GM19035 (cell line): ENCODE data around the gene NKRF.

Experiments used
- ATAC-seq: cut with Tn5 transposase; IDR thresholded peaks from one replicate; pipeline ENCODE4 v1.9.1; 2021; ENCODE audit not compliant: unreplicated experiment

The NKRF gene

DNA sequence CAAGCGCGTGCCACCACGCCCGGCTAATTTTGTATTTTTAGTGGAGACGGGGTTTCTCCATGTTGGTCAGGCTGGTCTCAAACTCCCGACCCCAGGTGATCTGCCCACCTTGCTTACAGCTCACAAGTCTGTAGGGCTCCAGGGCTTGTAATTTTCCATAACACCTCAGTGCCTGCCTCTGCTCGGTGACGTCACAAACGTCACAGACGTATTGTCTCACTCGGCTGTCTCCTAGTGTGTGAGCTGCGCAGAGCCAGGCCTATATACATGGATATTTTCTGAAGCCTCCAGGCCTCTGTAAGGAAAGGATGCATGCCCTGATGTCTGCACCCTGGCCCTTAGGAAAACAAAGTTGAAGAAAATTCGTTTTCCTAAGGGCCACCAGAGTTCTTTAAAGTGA, 8.6 kb upstream of the NKRF start:
- ATAC-seq = no peak

DNA sequence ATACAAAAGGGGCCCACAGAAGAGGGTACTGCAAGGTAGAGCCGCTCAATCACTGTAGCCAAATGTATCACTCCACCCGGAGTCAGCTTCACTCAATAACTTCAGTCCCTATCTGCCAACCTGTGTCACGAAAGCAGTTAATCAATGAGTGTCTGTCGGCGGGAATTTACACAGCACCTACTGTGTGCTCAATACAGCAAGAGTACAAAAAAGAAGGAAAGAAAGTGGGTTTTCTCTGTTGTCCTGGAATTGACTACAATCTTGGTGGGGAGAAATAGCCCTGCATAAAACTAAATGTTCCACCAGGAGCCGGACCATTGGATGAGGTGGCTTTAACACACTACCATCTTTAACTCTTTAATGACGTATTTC, 780 bp upstream of the NKRF start:
- no peak for ATAC-seq

- ATAC-seq = peak; percentile 34
Observed at GRCh38 chrX:119605464-119606279, 552 bp downstream of the NKRF start.

DNA sequence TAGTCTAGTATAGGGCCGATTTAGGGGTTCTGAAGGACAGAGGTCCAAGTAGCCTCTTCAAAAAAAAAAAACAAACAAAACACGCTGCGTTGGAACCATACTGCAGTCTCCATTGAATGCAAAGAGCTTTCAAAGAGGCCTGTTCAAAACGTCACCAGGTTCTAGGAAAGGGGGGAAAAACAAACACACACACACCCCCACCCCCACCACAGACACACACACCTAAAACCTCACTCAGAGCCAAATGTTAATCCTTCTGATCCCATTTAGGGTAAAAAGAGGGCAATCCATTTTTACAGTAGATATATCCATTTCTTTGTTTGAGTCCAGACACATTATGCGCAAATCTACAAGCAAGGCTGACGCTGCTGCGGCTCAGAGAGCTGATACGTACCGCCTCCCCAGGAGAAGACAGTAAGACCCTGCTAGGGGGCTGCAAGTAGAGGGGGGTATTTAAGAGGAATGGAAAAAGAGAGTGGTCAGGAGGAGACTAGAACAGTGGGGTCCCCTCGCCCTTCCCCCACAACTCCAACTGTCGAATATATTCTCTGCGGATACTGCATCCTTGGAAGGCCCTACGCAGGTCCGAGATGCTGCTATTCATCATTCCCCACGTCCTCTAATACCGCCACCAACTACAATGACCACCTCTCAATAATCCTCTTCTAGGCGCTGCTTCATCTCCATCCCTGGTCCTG, 1.3 kb downstream of the NKRF start:
- no peak for ATAC-seq

DNA sequence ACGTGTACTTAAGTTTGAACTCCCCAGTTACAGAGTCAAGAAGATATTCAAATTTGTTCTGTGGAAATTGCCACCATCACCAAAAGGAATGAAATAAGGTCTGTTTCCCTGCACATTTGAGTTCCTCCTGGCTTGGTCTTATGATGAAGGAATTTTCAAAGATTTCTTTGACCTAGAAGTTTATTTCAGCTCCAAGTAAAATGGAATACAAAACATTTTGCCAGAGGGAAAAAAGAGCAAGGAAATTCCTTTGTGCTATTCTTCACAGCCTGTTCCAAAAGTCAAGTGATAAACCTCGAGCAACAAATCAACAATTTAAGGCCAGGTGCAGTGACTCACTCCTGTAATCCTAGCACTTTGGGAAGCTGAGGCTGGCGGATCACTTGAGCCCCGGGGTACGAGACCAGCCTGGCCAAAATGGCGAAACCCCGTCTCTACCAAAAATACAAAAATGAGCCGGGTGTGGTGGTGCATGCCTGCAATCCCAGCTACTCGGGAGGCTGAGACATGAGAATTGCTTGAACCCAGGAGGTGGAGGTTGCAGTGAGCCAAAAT, 3.4 kb downstream of the NKRF start:
- no peak for ATAC-seq

DNA sequence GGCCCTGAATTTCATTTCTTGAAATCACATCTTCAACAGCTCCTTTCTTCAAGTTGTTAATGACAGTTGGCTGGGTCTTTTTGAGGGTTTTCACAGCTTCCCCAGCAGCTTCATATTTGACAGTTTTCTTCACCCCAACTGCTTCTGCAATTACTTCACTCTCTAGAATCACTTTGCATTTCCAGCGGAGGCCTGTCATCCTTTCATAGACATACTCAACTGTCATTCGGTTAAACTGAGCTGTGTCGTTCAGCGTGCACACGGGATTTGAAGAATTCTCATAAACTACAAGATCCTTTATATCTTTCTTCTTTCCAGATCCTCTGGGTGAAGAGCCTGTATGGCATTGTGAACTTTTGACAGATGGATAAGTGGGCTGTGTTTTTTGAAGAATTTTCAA, 16.4 kb downstream of the NKRF start:
- no peak for ATAC-seq

GRCh38 chrX:119583431-119584059, 22.7 kb downstream of the NKRF start:
- ATAC-seq = no peak

DNA sequence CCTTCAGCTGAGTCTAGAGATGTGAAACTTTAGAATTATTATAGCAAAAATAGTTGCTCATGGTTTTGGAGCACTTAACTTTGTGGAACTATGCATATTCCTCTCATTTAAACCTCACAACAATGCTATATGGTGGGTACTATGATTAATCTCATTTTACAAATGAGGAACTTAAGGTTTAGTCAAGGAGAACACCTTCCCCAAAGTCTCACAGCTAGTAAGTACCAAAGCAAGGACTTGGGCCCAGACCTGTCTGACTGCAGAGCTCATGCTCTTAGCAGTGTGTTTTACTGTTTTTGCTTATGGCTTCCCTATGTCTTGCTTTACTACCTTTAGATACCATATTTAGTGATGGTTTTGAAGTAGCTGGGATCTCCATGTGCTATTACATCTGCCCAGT, 26.8 kb downstream of the NKRF start:
- no peak for ATAC-seq

DNA sequence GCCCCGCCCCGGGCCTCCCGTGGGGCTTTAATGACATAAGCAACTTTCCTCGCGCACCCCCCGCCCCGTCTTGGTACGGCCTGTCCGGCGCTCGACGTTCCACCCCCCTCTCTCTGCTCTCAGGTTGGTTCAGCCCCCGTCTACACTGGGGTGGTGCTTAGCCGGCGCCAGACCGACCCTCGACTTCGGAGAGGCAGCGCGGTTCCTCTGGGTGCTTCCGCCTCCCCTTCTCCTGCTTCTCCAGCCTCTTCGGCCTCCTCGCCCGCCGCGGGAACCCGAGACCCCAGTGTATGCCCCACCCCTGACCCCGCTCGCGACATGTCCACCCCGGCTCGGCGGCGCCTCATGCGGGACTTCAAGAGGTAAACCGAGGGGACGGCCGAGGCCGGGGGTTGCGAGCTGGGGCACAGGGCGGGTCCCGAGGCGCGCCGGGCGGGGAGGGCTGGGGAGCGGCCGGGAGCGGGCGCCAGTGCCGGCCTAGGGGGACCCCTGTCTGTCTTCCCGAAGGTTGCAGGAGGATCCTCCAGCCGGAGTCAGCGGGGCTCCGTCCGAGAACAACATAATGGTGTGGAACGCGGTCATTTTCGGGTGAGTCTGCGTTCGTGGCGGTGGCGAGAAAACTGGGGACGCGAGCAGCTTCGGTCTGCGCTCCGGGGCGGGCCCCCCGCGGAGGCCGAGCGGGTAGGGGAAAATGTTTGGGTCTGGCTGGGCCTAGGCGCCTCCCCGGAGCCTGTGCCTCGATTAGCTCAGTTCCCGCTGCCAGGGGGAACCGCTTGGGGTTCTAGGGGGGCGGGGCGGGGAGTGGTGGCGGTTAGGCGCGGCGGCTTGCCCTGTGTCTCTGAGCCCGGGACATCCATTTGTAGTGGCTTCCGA, 31.6 kb downstream of the NKRF start, which contains the start of gene UBE2A:
Gene UBE2A, plus strand, starts transcription at position 170 of the 873 bp plus-strand sequence. Its CDS starts 149 bp downstream, at position 319.
- ATAC-seq = peak; percentile 89

DNA sequence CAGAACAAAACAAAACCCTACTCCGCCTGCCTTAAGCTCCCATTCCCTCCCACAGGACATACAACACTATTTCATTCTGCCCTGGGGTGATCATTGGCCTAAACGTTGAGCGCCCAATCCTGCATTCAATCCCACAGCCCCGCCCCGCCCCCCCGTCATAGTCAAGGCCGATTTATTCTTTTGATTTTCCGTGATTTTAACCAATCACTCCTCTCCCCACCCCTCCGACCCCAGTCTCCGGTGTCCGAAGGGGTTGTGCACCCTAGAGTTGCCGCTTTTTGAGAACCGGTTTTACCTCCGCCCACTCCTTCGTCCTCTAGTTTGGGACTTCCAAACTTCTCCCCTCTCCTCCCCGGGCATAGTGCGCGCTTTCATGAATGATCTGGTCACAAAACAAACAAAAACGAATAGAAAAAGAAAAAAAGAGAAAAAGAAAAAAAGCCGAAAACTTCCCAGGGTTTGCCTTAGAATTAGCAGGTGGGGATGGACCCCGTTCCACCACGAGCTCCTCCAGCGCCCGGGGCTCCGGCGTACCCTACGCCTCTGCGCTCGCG, 32.3 kb downstream of the NKRF start:
- peak; percentile 21 for ATAC-seq

- ATAC-seq = no peak
Observed at GRCh38 chrX:119573222-119573621, 33.0 kb downstream of the NKRF start.

DNA sequence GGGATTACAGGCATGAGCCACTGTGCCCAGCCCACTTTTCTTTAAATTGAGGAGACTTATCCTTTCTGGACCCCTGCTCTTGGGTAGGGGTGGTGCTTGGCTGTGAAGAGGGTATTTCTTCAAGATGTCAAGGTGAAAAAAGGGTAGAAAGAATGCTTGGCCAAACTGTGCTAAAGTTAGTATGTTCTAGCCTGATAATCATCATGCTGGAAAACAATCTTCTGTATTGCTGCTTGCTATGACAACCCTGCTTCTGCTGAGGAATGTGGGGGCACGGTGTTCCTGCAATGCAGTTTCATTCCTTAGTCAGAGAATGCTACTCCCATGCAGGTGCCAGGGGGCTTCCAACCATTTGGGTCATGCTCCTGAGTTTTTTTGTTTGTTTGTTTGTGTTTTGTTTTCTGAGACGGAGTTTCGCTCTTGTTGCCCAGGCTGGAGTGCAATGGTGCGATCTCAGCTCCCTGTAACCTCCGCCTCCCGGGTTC, 35.8 kb downstream of the NKRF start:
- ATAC-seq = no peak

- ATAC-seq = peak; percentile 89
Observed at GRCh38 chrX:119565107-119565663, 41.0 kb downstream of the NKRF start, which contains the start of gene STEEP1. Gene STEEP1 (minus strand): TSS chrX:119565409. CDS start chrX:119565355, 54 bp downstream.

GRCh38 chrX:119552508-119552907, 53.7 kb downstream of the NKRF start:
- ATAC-seq = no peak

GRCh38 chrX:119549327-119550016, 56.8 kb downstream of the NKRF start:
- peak; percentile 60 for ATAC-seq

- no peak for ATAC-seq
Observed at GRCh38 chrX:119541188-119541587, 65.0 kb downstream of the NKRF start.

GRCh38 chrX:119539872-119540271, 66.4 kb downstream of the NKRF start:
- no peak for ATAC-seq
